22Rv1 (cell line): Measurements from ENCODE around the gene ARHGAP6.

Source experiments
- CTCF ChIP-seq: fragments of 450-650 bp; IDR thresholded peaks from 2 replicates; pipeline ENCODE4 v1.5.1; 2017; ENCODE audit warnings: mild to moderate bottlenecking
- ZFX ChIP-seq: fragments of 450-650 bp; IDR thresholded peaks from 2 replicates; pipeline ENCODE4 v1.6.1; 2017; ENCODE audit warnings: antibody characterized with exemption, borderline replicate concordance

- TF ChIP-seq CTCF (no peak), ZFX (no peak)
These were observed 56.6 kb downstream of the ARHGAP6 start for GRCh38 chrX:11609109-11609508.
